T follicular helper cell (primary cell): ENCODE data around the gene SPRED3.
"Not testable (repeated sequence)": the region's sequence is repeated elsewhere in the genome, so short reads cannot be mapped to it uniquely, and the experiment has no call there.

Experiments used
- DNase-seq: peaks from one replicate; pipeline ENCODE4 v3.0.0-alpha.2; 2020; ENCODE audit warnings: low read depth

Gene SPRED3

GRCh38 chr19:38420935-38421334 lies 32.4 kb downstream of the SPRED3 start:
- DNase-seq = no peak

GRCh38 chr19:38421856-38422255 lies 33.4 kb downstream of the SPRED3 start:
- no peak for DNase-seq

- DNase-seq = no peak
Observed at GRCh38 chr19:38422438-38422837, 33.9 kb downstream of the SPRED3 start.

- no peak for DNase-seq
Observed at GRCh38 chr19:38424272-38424671, 35.8 kb downstream of the SPRED3 start.

GRCh38 chr19:38425222-38425809 lies 36.8 kb downstream of the SPRED3 start:
- DNase-seq = no peak

GRCh38 chr19:38425810-38426466 lies 37.4 kb downstream of the SPRED3 start, which contains the start of gene RASGRP4:
Gene RASGRP4 (minus strand): TSS chr19:38426219. CDS start chr19:38426091, 128 bp downstream.
- no peak for DNase-seq

GRCh38 chr19:38427035-38427677 lies 38.7 kb downstream of the SPRED3 start:
- not testable (repeated sequence) for DNase-seq

GRCh38 chr19:38429055-38429810 lies 40.7 kb downstream of the SPRED3 start:
- DNase-seq = no peak

GRCh38 chr19:38429811-38430156 lies 41.3 kb downstream of the SPRED3 start:
- DNase-seq = no peak

- no peak for DNase-seq
Observed at GRCh38 chr19:38430931-38431330, 42.4 kb downstream of the SPRED3 start.

- no peak for DNase-seq
Observed at GRCh38 chr19:38433268-38433733, 44.8 kb downstream of the SPRED3 start, which contains the start of gene RYR1. Gene RYR1 (plus strand): TSS chr19:38433691. CDS start chr19:38433830, 139 bp downstream.

GRCh38 chr19:38434549-38435051 lies 46.1 kb downstream of the SPRED3 start:
- no peak for DNase-seq

GRCh38 chr19:38437295-38437694 lies 48.8 kb downstream of the SPRED3 start:
- DNase-seq = no peak

- no peak for DNase-seq
Observed at GRCh38 chr19:38437917-38438316, 49.4 kb downstream of the SPRED3 start.

GRCh38 chr19:38440592-38440991 lies 52.1 kb downstream of the SPRED3 start:
- DNase-seq = no peak

GRCh38 chr19:38441657-38442348 lies 53.3 kb downstream of the SPRED3 start:
- no peak for DNase-seq

GRCh38 chr19:38442736-38443135 lies 54.2 kb downstream of the SPRED3 start:
- no peak for DNase-seq

GRCh38 chr19:38443458-38443999 lies 55.0 kb downstream of the SPRED3 start:
- no peak for DNase-seq

- DNase-seq = no peak
Observed at GRCh38 chr19:38444026-38444425, 55.5 kb downstream of the SPRED3 start.

- no peak for DNase-seq
Observed at GRCh38 chr19:38445362-38445761, 56.9 kb downstream of the SPRED3 start.

GRCh38 chr19:38448225-38448624 lies 59.7 kb downstream of the SPRED3 start:
- no peak for DNase-seq
